WTC11 (cell line): ENCODE results near the gene SEC24C. TPM values are rescaled to one million over a fixed set of nuclear protein-coding genes. Genes with fewer than 3 reads are reported as not detected.
A peak's percentile ranks its signal among the peaks of the same experiment; 100 is the strongest.

ENCODE experiments used
- CREB1 ChIP-seq: sonication (generic); formaldehyde crosslinking; IDR thresholded peaks from 2 replicates; pipeline ENCODE4 v1.8.0; 2023; ENCODE audit warnings: mild to moderate bottlenecking, missing genetic modification reagents
- FOXJ3 ChIP-seq: sonication (generic); formaldehyde crosslinking; IDR thresholded peaks from 2 replicates; pipeline ENCODE4 v1.9.0; 2021; ENCODE audit warnings: missing genetic modification reagents, mild to moderate bottlenecking, borderline replicate concordance
- FOXK1 ChIP-seq: sonication (generic); formaldehyde crosslinking; IDR thresholded peaks from 2 replicates; pipeline ENCODE4 v1.8.0; 2022; ENCODE audit warnings: mild to moderate bottlenecking, moderate library complexity, missing genetic modification reagents
- GRHL2 ChIP-seq: fragments of 250-450 bp; sonication (Bioruptor Pico); IDR thresholded peaks from 2 replicates; pipeline ENCODE4 v1.8.0; 2022; ENCODE audit warnings: mild to moderate bottlenecking, moderate library complexity; ENCODE audit not compliant: insufficient replicate concordance, severe bottlenecking
- IRF2 ChIP-seq: sonication (generic); formaldehyde crosslinking; IDR thresholded peaks from 2 replicates; pipeline ENCODE4 v1.8.0; 2022; ENCODE audit warnings: low read depth, missing genetic modification reagents, borderline replicate concordance
- KAT7 ChIP-seq: sonication (generic); formaldehyde crosslinking; IDR thresholded peaks from 2 replicates; pipeline ENCODE4 v1.8.1; 2023; ENCODE audit warnings: missing genetic modification reagents, mild to moderate bottlenecking, borderline replicate concordance
- MYBL2 ChIP-seq: sonication (generic); formaldehyde crosslinking; IDR thresholded peaks from 2 replicates; pipeline ENCODE4 v1.8.1; 2023; ENCODE audit warnings: mild to moderate bottlenecking, moderate library complexity, missing genetic modification reagents
- NR2C2 ChIP-seq: sonication (generic); formaldehyde crosslinking; IDR thresholded peaks from 2 replicates; pipeline ENCODE4 v1.8.0; 2022; ENCODE audit warnings: mild to moderate bottlenecking, missing genetic modification reagents
- NR3C1 ChIP-seq: sonication (generic); formaldehyde crosslinking; conservative IDR thresholded peaks from 2 replicates; pipeline ENCODE4 v1.8.1; 2023; ENCODE audit warnings: low read depth, mild to moderate bottlenecking, missing genetic modification reagents
- PRRX2 ChIP-seq: fragments of 250-450 bp; sonication (Bioruptor Pico); IDR thresholded peaks from 2 replicates; pipeline ENCODE4 v1.8.0; 2021; ENCODE audit warnings: mild to moderate bottlenecking
- SMAD3 ChIP-seq: sonication (generic); formaldehyde crosslinking; IDR thresholded peaks from 2 replicates; pipeline ENCODE4 v1.8.0; 2022; ENCODE audit warnings: missing genetic modification reagents, mild to moderate bottlenecking, borderline replicate concordance
- TEAD1 ChIP-seq: sonication (generic); formaldehyde crosslinking; IDR thresholded peaks from 2 replicates; pipeline ENCODE4 v1.8.0; 2022; ENCODE audit warnings: mild to moderate bottlenecking, missing genetic modification reagents
- ZNF232 ChIP-seq: sonication (generic); formaldehyde crosslinking; IDR thresholded peaks from 2 replicates; pipeline ENCODE4 v1.8.0; 2022; ENCODE audit warnings: mild to moderate bottlenecking, missing genetic modification reagents
- ZNF423 ChIP-seq: fragments of 250-450 bp; sonication (Bioruptor Pico); IDR thresholded peaks from 2 replicates; pipeline ENCODE4 v2.1.2; 2022; ENCODE audit warnings: mild to moderate bottlenecking, moderate library complexity
- ZNF671 ChIP-seq: fragments of 250-450 bp; sonication (Bioruptor Pico); IDR thresholded peaks from 2 replicates; pipeline ENCODE4 v1.8.0; 2021; ENCODE audit warnings: mild to moderate bottlenecking
- total RNA-seq: library from RNA; stranded (reverse); gene quantifications from 3 replicates; pipeline ENCODE4 v1.2.3, GENCODE V29; 2021
- TF ChIP-seq, protein P1 (sequence below): sonication (generic); formaldehyde crosslinking; IDR thresholded peaks from 2 replicates; pipeline ENCODE4 v1.8.1; 2022; ENCODE audit warnings: mild to moderate bottlenecking, missing genetic modification reagents, moderate library complexity, borderline replicate concordance
- TF ChIP-seq, protein P2 (sequence below): fragments of 250-450 bp; sonication (Bioruptor Pico); conservative IDR thresholded peaks from 2 replicates; pipeline ENCODE4 v1.9.0; 2021; ENCODE audit warnings: mild to moderate bottlenecking
- TF ChIP-seq, protein P3 (sequence below): fragments of 250-450 bp; sonication (Bioruptor Pico); IDR thresholded peaks from 2 replicates; pipeline ENCODE4 v1.9.0; 2021; ENCODE audit warnings: mild to moderate bottlenecking
- TF ChIP-seq, protein P4 (sequence below): sonication (generic); formaldehyde crosslinking; IDR thresholded peaks from 2 replicates; pipeline ENCODE4 v1.8.0; 2023; ENCODE audit warnings: mild to moderate bottlenecking, missing genetic modification reagents
- TF ChIP-seq, protein P5 (sequence below): sonication (generic); formaldehyde crosslinking; IDR thresholded peaks from 2 replicates; pipeline ENCODE4 v1.8.0; 2022; ENCODE audit warnings: mild to moderate bottlenecking, missing genetic modification reagents
- TF ChIP-seq, protein P6 (sequence below): sonication (generic); formaldehyde crosslinking; IDR thresholded peaks from 2 replicates; pipeline ENCODE4 v1.8.0; 2022; ENCODE audit warnings: mild to moderate bottlenecking, missing genetic modification reagents
- TF ChIP-seq, protein P7 (sequence below): sonication (generic); formaldehyde crosslinking; IDR thresholded peaks from 2 replicates; pipeline ENCODE4 v1.8.0; 2023; ENCODE audit warnings: missing genetic modification reagents
- TF ChIP-seq, protein P8 (sequence below): sonication (generic); formaldehyde crosslinking; IDR thresholded peaks from 2 replicates; pipeline ENCODE4 v1.8.1; 2022; ENCODE audit warnings: low read depth, mild to moderate bottlenecking, moderate library complexity, missing genetic modification reagents, borderline replicate concordance
- TF ChIP-seq, protein P9 (sequence below): fragments of 250-450 bp; sonication (Bioruptor Pico); IDR thresholded peaks from 2 replicates; pipeline ENCODE4 v1.8.0; 2021; ENCODE audit warnings: mild to moderate bottlenecking

SEC24C gene
- total RNA-seq, 1 experiment from 2014 or later, result 74.2 TPM

DNA sequence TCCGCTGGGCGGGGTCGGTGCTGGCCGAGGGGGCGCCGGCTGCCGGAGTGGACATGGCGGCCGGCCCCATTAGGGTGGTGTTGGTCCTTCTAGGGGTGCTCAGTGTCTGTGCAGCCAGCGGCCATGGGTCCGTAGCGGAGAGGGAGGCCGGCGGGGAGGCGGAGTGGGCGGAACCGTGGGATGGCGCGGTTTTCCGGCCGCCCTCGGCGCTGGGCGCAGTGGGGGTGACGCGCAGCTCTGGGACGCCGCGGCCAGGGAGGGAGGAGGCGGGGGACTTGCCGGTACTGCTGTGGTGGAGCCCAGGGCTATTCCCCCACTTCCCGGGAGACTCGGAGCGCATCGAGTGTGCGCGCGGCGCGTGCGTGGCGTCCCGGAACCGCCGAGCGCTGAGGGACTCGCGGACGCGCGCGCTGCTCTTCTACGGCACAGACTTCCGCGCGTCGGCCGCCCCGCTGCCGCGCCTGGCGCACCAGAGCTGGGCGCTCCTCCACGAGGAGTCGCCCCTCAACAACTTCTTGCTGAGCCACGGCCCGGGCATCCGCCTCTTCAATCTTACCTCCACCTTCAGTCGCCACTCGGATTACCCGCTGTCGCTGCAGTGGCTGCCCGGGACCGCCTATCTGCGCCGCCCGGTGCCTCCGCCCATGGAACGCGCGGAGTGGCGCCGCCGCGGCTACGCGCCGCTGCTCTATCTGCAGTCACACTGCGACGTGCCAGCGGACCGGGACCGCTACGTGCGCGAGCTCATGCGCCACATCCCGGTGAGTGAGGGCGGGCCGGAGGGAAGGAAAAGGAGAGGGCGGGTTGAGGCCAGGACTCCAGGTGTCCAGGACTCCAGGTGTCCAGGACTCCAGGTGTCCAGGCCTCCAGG lies 28.3 kb downstream of the SEC24C start (continued):
- TF ChIP-seq, protein P1, sequence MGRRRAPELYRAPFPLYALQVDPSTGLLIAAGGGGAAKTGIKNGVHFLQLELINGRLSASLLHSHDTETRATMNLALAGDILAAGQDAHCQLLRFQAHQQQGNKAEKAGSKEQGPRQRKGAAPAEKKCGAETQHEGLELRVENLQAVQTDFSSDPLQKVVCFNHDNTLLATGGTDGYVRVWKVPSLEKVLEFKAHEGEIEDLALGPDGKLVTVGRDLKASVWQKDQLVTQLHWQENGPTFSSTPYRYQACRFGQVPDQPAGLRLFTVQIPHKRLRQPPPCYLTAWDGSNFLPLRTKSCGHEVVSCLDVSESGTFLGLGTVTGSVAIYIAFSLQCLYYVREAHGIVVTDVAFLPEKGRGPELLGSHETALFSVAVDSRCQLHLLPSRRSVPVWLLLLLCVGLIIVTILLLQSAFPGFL, result no peak
- TF ChIP-seq KAT7 (CRISPR knock-in tag) (peak; percentile 93), IRF2 (CRISPR knock-in tag) (no peak), NR3C1 (CRISPR knock-in tag) (no peak), TEAD1 (CRISPR knock-in tag) (no peak), GRHL2 (CRISPR knock-in tag) (no peak), FOXK1 (peak; percentile 26; the same call in 1 of the 2 replicates), SMAD3 (CRISPR knock-in tag) (peak; percentile 73; the same call in 1 of the 2 replicates), CREB1 (CRISPR knock-in tag) (peak; percentile 58; the same call in 1 of the 2 replicates), ZNF423 (CRISPR knock-in tag) (no peak), ZNF232 (no peak), NR2C2 (CRISPR knock-in tag) (peak; percentile 18; the same call in 1 of the 2 replicates), MYBL2 (CRISPR knock-in tag) (peak; percentile 66), PRRX2 (CRISPR knock-in tag) (0 out of 2 replicates have a peak, but pooled peaks have one; percentile 81), FOXJ3 (no peak), ZNF671 (CRISPR knock-in tag) (peak; percentile 19; the same call in 1 of the 2 replicates)
- TF ChIP-seq, protein P2, sequence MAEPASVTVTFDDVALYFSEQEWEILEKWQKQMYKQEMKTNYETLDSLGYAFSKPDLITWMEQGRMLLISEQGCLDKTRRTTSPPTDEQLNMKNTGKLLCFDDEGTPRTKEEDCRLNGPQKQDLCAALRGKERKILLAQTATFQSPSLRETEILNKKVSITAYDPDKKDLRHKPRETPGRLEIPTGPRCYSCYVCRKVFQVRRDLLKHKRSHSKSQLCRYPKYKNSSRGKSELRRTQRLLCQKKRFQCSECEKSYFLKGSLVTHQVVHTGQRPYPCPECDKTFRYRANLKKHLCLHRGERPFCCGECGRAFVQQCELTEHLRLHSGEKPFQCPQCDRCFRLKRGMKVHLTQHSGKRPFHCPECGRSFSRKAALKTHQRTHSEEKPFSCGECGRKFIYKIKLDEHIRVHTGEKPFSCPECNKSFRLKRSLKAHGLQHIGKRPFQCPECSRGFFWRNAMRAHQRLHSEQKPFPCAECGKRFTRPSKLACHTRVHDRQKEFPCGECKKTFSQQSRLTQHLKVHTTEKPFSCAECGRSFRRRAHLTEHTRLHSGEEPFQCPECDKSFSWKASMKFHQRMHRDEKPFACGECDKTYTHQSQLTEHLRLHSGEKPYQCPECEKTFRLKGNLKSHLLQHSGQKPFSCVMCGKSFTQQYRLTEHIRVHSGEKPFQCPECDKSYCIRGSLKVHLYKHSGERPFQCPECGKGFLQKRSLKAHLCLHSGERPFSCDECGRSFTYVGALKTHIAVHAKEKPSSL, result peak; percentile 19; the same call in 1 of the 2 replicates
- TF ChIP-seq, protein P3, sequence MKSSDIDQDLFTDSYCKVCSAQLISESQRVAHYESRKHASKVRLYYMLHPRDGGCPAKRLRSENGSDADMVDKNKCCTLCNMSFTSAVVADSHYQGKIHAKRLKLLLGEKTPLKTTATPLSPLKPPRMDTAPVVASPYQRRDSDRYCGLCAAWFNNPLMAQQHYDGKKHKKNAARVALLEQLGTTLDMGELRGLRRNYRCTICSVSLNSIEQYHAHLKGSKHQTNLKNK (CRISPR knock-in tag), result no peak
- TF ChIP-seq, protein P4, sequence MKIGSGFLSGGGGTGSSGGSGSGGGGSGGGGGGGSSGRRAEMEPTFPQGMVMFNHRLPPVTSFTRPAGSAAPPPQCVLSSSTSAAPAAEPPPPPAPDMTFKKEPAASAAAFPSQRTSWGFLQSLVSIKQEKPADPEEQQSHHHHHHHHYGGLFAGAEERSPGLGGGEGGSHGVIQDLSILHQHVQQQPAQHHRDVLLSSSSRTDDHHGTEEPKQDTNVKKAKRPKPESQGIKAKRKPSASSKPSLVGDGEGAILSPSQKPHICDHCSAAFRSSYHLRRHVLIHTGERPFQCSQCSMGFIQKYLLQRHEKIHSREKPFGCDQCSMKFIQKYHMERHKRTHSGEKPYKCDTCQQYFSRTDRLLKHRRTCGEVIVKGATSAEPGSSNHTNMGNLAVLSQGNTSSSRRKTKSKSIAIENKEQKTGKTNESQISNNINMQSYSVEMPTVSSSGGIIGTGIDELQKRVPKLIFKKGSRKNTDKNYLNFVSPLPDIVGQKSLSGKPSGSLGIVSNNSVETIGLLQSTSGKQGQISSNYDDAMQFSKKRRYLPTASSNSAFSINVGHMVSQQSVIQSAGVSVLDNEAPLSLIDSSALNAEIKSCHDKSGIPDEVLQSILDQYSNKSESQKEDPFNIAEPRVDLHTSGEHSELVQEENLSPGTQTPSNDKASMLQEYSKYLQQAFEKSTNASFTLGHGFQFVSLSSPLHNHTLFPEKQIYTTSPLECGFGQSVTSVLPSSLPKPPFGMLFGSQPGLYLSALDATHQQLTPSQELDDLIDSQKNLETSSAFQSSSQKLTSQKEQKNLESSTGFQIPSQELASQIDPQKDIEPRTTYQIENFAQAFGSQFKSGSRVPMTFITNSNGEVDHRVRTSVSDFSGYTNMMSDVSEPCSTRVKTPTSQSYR (CRISPR knock-in tag), result no peak
- TF ChIP-seq, protein P5, sequence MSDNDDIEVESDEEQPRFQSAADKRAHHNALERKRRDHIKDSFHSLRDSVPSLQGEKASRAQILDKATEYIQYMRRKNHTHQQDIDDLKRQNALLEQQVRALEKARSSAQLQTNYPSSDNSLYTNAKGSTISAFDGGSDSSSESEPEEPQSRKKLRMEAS (CRISPR knock-in tag), result peak; percentile 46
- TF ChIP-seq, protein P6, sequence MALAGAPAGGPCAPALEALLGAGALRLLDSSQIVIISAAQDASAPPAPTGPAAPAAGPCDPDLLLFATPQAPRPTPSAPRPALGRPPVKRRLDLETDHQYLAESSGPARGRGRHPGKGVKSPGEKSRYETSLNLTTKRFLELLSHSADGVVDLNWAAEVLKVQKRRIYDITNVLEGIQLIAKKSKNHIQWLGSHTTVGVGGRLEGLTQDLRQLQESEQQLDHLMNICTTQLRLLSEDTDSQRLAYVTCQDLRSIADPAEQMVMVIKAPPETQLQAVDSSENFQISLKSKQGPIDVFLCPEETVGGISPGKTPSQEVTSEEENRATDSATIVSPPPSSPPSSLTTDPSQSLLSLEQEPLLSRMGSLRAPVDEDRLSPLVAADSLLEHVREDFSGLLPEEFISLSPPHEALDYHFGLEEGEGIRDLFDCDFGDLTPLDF, result 0 out of 2 replicates have a peak, but pooled peaks have one; percentile 19
- TF ChIP-seq, protein P7, sequence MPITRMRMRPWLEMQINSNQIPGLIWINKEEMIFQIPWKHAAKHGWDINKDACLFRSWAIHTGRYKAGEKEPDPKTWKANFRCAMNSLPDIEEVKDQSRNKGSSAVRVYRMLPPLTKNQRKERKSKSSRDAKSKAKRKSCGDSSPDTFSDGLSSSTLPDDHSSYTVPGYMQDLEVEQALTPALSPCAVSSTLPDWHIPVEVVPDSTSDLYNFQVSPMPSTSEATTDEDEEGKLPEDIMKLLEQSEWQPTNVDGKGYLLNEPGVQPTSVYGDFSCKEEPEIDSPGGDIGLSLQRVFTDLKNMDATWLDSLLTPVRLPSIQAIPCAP (CRISPR knock-in tag), result no peak; the same call in 1 of the 2 replicates
- TF ChIP-seq, protein P8, sequence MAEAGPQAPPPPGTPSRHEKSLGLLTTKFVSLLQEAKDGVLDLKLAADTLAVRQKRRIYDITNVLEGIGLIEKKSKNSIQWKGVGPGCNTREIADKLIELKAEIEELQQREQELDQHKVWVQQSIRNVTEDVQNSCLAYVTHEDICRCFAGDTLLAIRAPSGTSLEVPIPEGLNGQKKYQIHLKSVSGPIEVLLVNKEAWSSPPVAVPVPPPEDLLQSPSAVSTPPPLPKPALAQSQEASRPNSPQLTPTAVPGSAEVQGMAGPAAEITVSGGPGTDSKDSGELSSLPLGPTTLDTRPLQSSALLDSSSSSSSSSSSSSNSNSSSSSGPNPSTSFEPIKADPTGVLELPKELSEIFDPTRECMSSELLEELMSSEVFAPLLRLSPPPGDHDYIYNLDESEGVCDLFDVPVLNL (CRISPR knock-in tag), result no peak
- TF ChIP-seq, protein P9, sequence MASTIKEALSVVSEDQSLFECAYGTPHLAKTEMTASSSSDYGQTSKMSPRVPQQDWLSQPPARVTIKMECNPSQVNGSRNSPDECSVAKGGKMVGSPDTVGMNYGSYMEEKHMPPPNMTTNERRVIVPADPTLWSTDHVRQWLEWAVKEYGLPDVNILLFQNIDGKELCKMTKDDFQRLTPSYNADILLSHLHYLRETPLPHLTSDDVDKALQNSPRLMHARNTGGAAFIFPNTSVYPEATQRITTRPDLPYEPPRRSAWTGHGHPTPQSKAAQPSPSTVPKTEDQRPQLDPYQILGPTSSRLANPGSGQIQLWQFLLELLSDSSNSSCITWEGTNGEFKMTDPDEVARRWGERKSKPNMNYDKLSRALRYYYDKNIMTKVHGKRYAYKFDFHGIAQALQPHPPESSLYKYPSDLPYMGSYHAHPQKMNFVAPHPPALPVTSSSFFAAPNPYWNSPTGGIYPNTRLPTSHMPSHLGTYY (CRISPR knock-in tag), result 0 out of 2 replicates have a peak, but pooled peaks have one; percentile 72
